Measurements from ENCODE around the gene FRY. TPM values are rescaled to one million over a fixed set of nuclear protein-coding genes. Genes with fewer than 3 reads are reported as not detected.

Gene FRY
- total and polyA plus RNA-seq, 2 donors (not counting 1 experiment from before 2014, with no cell fraction given), result 2.3 to 6.3 TPM

DNA sequence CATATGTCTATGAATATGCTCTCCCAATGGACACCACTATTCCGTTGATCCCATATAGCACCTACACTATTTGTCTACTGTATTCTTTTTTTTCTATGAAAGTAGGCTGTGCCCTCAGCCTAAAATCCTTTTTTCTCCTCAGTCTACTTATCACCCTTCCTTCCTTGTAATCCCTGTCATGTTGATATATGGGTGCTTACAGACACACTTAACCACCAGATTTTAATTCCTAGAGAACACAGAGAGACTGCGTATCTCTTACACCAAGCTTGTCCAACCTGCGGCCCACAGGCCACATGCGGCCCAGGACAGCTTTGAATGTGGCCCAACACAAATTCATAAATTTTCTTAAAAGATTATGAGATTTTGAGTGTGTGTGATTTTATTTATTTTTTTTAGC lies 182.5 kb downstream of the FRY start:
- ChIA-PET POLR2A (no interaction called here), CTCF (no interaction called here)
- Histone ChIP-seq H3K27ac (ENCODE audit: low read length in 2 of 2) (no peak overlapping the region), H4K20me1 (ENCODE audit: control insufficient read depth, insufficient read depth, low read length, poor library complexity, severe bottlenecking) (no peaks in the 10 kb centered on the region), H3K27me3 (replicated peaks in 1 of 4; ENCODE audit: control extremely low read depth in 1 of 4, control insufficient read depth in 3 of 4, insufficient read depth in 4 of 4, low read length in 3 of 4) (no peaks in the 10 kb centered on the region), H3K36me3 (replicated peaks in 1 of 2; ENCODE audit: control extremely low read depth in 1 of 2, control insufficient read depth in 1 of 2, extremely low read depth in 1 of 2, insufficient read depth in 2 of 2, low read length in 1 of 2) (no peaks in the 10 kb centered on the region), H2AFZ (ENCODE audit: insufficient read depth, low read depth, low read length, poor library complexity, severe bottlenecking) (no peak overlapping the region), H3K4me2 (replicated peaks; ENCODE audit: low read depth, low read length, poor library complexity, severe bottlenecking) (no peak overlapping the region), H3K4me1 (ENCODE audit: control insufficient read depth in 2 of 2, insufficient read depth in 2 of 2, low read length in 2 of 2) (no peaks in the 10 kb centered on the region), H3K4me3 (ENCODE audit: control extremely low read depth in 1 of 5, extremely low read depth in 1 of 5, insufficient read depth in 1 of 5, low read depth in 2 of 5, low read length in 4 of 5) (no peak overlapping the region), H3K9me3 (ENCODE audit: control extremely low read depth in 1 of 3, control insufficient read depth in 2 of 3, insufficient read depth in 1 of 3, low read length in 2 of 3) (peaks cover 0 to 2% (median 0%) of the 10 kb centered on the region in 3 donors), H3K9ac (ENCODE audit: low read length) (no peak overlapping the region), H3K79me2 (ENCODE audit: control insufficient read depth, insufficient read depth, low read length) (no peaks in the 10 kb centered on the region)
- DNase-seq (no peak), ATAC-seq (ENCODE audit: low read depth) (no peak)
- no peaks in the 10 kb centered on the region for H3K9me3 Mint-ChIP-seq (ENCODE audit: insufficient read depth)
- no peak overlapping the region for H3K4me3 Mint-ChIP-seq
- TF ChIP-seq EZH2 (IDR thresholded peaks at IDR 0.05; ENCODE audit: borderline replicate concordance, insufficient read depth, low read depth, low read length, poor library complexity, severe bottlenecking) (no peak), CTCF (IDR thresholded peaks at IDR 0.05) (no peak)
- H3K27me3 Mint-ChIP-seq, result no peaks in the 10 kb centered on the region
- no CpG with 5 or more reads among the region's 4 CpGs for WGBS (ENCODE audit: insufficient coverage)
- no peaks in the 10 kb centered on the region for H3K4me1 Mint-ChIP-seq
- intact Hi-C loops (cut with micrococcal nuclease), result no loop called here
- no peak overlapping the region for H3K27ac Mint-ChIP-seq

GRCh38 chr13:32216281-32216680 lies 184.7 kb downstream of the FRY start:
- no peak overlapping the region for H2AFZ ChIP-seq (ENCODE audit: insufficient read depth, low read depth, low read length, poor library complexity, severe bottlenecking)
- no peak overlapping the region for H3K4me3 ChIP-seq (ENCODE audit: control extremely low read depth in 1 of 5, extremely low read depth in 1 of 5, insufficient read depth in 1 of 5, low read depth in 2 of 5, low read length in 4 of 5)
- no peaks in the 10 kb centered on the region for H3K27me3 Mint-ChIP-seq
- H3K4me1 ChIP-seq (ENCODE audit: control insufficient read depth in 2 of 2, insufficient read depth in 2 of 2, low read length in 2 of 2), result no peaks in the 10 kb centered on the region
- no peaks in the 10 kb centered on the region for H3K9me3 Mint-ChIP-seq (ENCODE audit: insufficient read depth)
- WGBS (ENCODE audit: insufficient coverage), result 96% methylated on average over 5 of the region's 5 CpGs
- H3K36me3 ChIP-seq (replicated peaks in 1 of 2; ENCODE audit: control extremely low read depth in 1 of 2, control insufficient read depth in 1 of 2, extremely low read depth in 1 of 2, insufficient read depth in 2 of 2, low read length in 1 of 2), result no peaks in the 10 kb centered on the region
- no peak overlapping the region for H3K4me2 ChIP-seq (replicated peaks; ENCODE audit: low read depth, low read length, poor library complexity, severe bottlenecking)
- DNase-seq, result no peak
- no peak for TF ChIP-seq CTCF (IDR thresholded peaks at IDR 0.05)
- no peak for TF ChIP-seq EZH2 (IDR thresholded peaks at IDR 0.05; ENCODE audit: borderline replicate concordance, insufficient read depth, low read depth, low read length, poor library complexity, severe bottlenecking)
- peaks cover 0 to 2% (median 0%) of the 10 kb centered on the region in 3 donors for H3K9me3 ChIP-seq (ENCODE audit: control extremely low read depth in 1 of 3, control insufficient read depth in 2 of 3, insufficient read depth in 1 of 3, low read length in 2 of 3)
- no peak overlapping the region for H3K27ac Mint-ChIP-seq
- intact Hi-C loops (cut with micrococcal nuclease), result no loop called here
- no peak overlapping the region for H3K27ac ChIP-seq (ENCODE audit: low read length in 2 of 2)
- H3K4me1 Mint-ChIP-seq, result no peaks in the 10 kb centered on the region
- H4K20me1 ChIP-seq (ENCODE audit: control insufficient read depth, insufficient read depth, low read length, poor library complexity, severe bottlenecking), result no peaks in the 10 kb centered on the region
- no peak overlapping the region for H3K9ac ChIP-seq (ENCODE audit: low read length)
- no peak overlapping the region for H3K4me3 Mint-ChIP-seq
- ChIA-PET CTCF (interaction anchor here (1.0 kb wide), 1 partner anchor 49 kb away, joined by 3 read pairs; no protein-coding TSS in a partner anchor), POLR2A (no interaction called here)
- no peaks in the 10 kb centered on the region for H3K79me2 ChIP-seq (ENCODE audit: control insufficient read depth, insufficient read depth, low read length)
- no peaks in the 10 kb centered on the region for H3K27me3 ChIP-seq (replicated peaks in 1 of 4; ENCODE audit: control extremely low read depth in 1 of 4, control insufficient read depth in 3 of 4, insufficient read depth in 4 of 4, low read length in 3 of 4)
- no peak for ATAC-seq (ENCODE audit: low read depth)

All from B cell (primary cell).